Measurements from ENCODE around the gene TREH.

GRCh38 chr11:118632577-118633318 lies 46.7 kb downstream of the TREH start:
- TF ChIP-seq CTCF (conservative IDR thresholded peaks at IDR 0.05) (no peak), ZFX (IDR thresholded peaks at IDR 0.05) (no peak)

Measured in C4-2B (cell line).